Measurements from ENCODE around the gene TUBA4A. TPM values are rescaled to one million over a fixed set of nuclear protein-coding genes. Genes with fewer than 3 reads are reported as not detected.

TUBA4A gene
- total RNA-seq, 1 experiment from 2014 or later: 197 TPM

GRCh38 chr2:219279916-219280516 lies 26.3 kb upstream of the TUBA4A start:
- Histone ChIP-seq H3K4me3 (peak overlapping the region; percentile 68), H3K9me3 (replicated peaks) (no peaks in the 10 kb centered on the region), H3K27me3 (no peaks in the 10 kb centered on the region), H3K36me3 (no peaks in the 10 kb centered on the region), H3K27ac (peak overlapping the region; percentile 42; the same call in 1 of the 2 replicates), H3K4me1 (peaks cover 15% of the 10 kb centered on the region)
- no peak for DNase-seq

- H3K9me3 ChIP-seq (replicated peaks): no peaks in the 10 kb centered on the region
- H3K27ac ChIP-seq: peak within 1 kb of the TSS; percentile 42; the same call in 1 of the 2 replicates
- peak; percentile 97 to 98 for DNase-seq
- peak within 1 kb of the TSS; percentile 68 for H3K4me3 ChIP-seq
- H3K4me1 ChIP-seq: peaks cover 15% of the 10 kb centered on the region
- no peaks in the 10 kb centered on the region for H3K27me3 ChIP-seq
- no peaks in the 10 kb centered on the region for H3K36me3 ChIP-seq
Observed at GRCh38 chr2:219279151-219279915, 25.6 kb upstream of the TUBA4A start, which contains the start of gene DNAJB2. Gene DNAJB2, plus strand, starts transcription at chr2:219279366. Its CDS starts 468 bp downstream, at chr2:219279834.

DNA sequence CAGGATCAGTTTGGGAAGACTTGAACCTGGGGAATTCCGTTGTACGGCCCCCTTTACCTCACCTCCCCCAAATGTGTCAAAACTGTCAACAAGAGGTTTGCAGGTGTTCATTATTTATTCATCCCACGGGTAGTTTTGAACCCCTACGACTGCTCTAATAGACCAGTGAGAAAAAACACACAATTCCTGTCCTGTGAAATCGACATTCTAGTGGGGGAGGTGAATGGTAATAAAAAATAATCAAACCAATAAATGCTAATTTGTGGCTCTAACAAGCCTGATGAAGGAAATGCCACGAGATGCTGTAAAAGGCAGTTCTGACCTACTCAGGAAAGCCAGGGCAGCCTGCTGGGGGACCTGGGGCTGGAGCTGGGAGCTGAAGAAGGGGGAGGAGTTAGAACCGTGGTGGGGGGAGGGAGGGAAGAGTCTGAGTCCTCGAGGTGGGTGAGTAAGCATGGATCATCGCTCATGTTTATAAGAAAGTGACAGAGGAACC lies 25.0 kb upstream of the TUBA4A start:
- Histone ChIP-seq H3K36me3 (no peaks in the 10 kb centered on the region), H3K9me3 (replicated peaks) (no peaks in the 10 kb centered on the region), H3K4me1 (peaks cover 15% of the 10 kb centered on the region), H3K27ac (peak overlapping the region; percentile 42; the same call in 1 of the 2 replicates), H3K27me3 (no peaks in the 10 kb centered on the region), H3K4me3 (peak overlapping the region; percentile 68)
- peak in 1 of 2 experiments; percentile 9 for DNase-seq

DNA sequence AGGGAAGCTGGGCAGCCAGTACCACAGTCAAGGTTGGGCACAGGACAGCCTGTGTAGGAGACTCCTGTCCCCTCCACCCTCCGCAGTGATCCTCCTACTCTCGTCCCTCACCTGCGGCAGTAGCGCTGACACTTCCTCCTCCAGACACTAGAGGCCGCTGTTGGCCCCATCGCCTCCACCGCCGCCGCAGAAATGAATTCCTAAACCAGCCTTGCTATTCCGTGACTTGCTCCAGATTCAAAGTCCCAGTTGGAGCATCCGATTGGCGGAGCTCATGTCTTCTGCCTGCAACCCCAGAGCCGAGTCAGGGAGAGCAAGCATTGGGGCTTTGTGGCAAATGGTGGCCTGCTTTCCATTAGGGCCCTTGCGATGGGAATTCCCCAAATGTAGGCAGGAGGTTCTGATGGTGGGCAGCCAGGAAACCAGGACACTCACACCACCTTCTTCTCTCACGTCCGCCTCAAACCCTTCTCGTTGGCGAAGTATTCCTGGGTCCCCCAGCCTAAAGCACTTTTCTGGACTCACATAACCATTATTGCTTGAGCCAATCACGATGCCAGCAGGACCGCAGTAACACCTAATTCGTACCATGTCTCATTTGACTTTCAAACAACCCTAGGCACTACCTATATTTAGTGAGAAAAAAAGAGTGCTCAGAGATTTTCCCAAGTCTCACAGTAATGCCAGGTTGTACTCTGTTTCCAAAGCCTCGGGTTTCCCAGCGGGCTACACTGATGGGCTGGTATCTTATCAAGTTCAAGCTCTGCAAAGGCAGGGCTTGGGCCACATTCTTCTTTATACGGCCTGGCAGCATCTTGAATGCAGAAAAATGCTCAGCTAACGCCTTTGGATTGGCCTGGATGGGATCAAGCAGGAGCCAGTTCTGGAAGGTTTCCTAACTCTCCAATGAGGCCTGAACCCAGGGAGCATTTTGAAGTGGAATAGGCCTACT lies 24.3 kb upstream of the TUBA4A start:
- Histone ChIP-seq H3K4me3 (peak overlapping the region; percentile 27), H3K9me3 (replicated peaks) (no peaks in the 10 kb centered on the region), H3K27me3 (no peaks in the 10 kb centered on the region), H3K27ac (no peak overlapping the region), H3K4me1 (peaks cover 15% of the 10 kb centered on the region), H3K36me3 (no peaks in the 10 kb centered on the region)
- DNase-seq: peak; percentile 67 to 85

- H3K27me3 ChIP-seq: no peaks in the 10 kb centered on the region
- no peaks in the 10 kb centered on the region for H3K36me3 ChIP-seq
- H3K4me1 ChIP-seq: peaks cover 9% of the 10 kb centered on the region
- H3K27ac ChIP-seq: no peak overlapping the region
- peak; percentile 18 to 28 for DNase-seq
- no peak overlapping the region for H3K4me3 ChIP-seq
- H3K9me3 ChIP-seq (replicated peaks): no peaks in the 10 kb centered on the region
Observed at GRCh38 chr2:219274361-219274921, 20.7 kb upstream of the TUBA4A start.

GRCh38 chr2:219273937-219274336 lies 20.2 kb upstream of the TUBA4A start:
- H3K36me3 ChIP-seq: no peaks in the 10 kb centered on the region
- no peaks in the 10 kb centered on the region for H3K9me3 ChIP-seq (replicated peaks)
- peaks cover 9% of the 10 kb centered on the region for H3K4me1 ChIP-seq
- no peak overlapping the region for H3K4me3 ChIP-seq
- no peak for DNase-seq
- no peaks in the 10 kb centered on the region for H3K27me3 ChIP-seq
- no peak overlapping the region for H3K27ac ChIP-seq

- no peak overlapping the region for H3K27ac ChIP-seq
- H3K4me3 ChIP-seq: no peak overlapping the region
- no peaks in the 10 kb centered on the region for H3K9me3 ChIP-seq (replicated peaks)
- DNase-seq: no peak
- peaks cover 3% of the 10 kb centered on the region for H3K4me1 ChIP-seq
- H3K27me3 ChIP-seq: no peaks in the 10 kb centered on the region
- H3K36me3 ChIP-seq: no peaks in the 10 kb centered on the region
Observed at GRCh38 chr2:219272995-219273394, 19.3 kb upstream of the TUBA4A start.

- Histone ChIP-seq H3K4me1 (no peaks in the 10 kb centered on the region; the same call in none of the 2 replicates), H3K27ac (no peak overlapping the region), H3K36me3 (no peaks in the 10 kb centered on the region), H3K9me3 (replicated peaks) (no peaks in the 10 kb centered on the region), H3K27me3 (no peaks in the 10 kb centered on the region), H3K4me3 (no peak overlapping the region)
- no peak for DNase-seq
Observed at GRCh38 chr2:219272356-219272755, 18.6 kb upstream of the TUBA4A start.

DNA sequence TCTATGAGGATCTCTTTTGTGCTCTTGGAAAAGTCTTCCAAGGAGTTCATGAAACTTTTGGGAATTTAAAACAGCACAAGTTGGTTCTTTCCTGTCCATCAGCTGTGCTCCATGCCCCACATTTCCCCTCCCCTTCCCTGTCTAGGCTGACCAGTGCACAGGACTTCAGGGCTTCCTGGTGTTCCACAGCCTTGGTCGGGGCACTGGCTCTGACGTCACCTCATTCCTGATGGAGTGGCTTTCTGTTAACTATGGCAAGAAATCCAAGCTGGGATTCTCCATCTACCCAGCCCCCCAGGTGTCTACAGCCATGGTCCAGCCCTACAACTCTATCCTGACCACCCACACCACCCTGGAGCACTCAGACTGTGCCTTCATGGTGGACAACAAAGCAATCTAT lies 17.3 kb upstream of the TUBA4A start:
- no peaks in the 10 kb centered on the region for H3K9me3 ChIP-seq (replicated peaks)
- no peak for DNase-seq

GRCh38 chr2:219270055-219270372 lies 16.3 kb upstream of the TUBA4A start:
- Histone ChIP-seq H3K9me3 (replicated peaks) (no peaks in the 10 kb centered on the region), H3K27me3 (no peaks in the 10 kb centered on the region), H3K27ac (no peak overlapping the region), H3K36me3 (no peaks in the 10 kb centered on the region), H3K4me3 (no peak overlapping the region), H3K4me1 (no peaks in the 10 kb centered on the region; the same call in none of the 2 replicates)
- DNase-seq: no peak

More for the DNA sequence above, 17.3 kb upstream of the TUBA4A start:
- Histone ChIP-seq H3K4me1 (no peaks in the 10 kb centered on the region; the same call in none of the 2 replicates), H3K36me3 (no peaks in the 10 kb centered on the region), H3K27me3 (no peaks in the 10 kb centered on the region), H3K27ac (no peak overlapping the region), H3K4me3 (no peak overlapping the region)

GRCh38 chr2:219269362-219270054 lies 15.8 kb upstream of the TUBA4A start:
- Histone ChIP-seq H3K36me3 (no peaks in the 10 kb centered on the region), H3K4me1 (no peaks in the 10 kb centered on the region; the same call in none of the 2 replicates), H3K9me3 (replicated peaks) (no peaks in the 10 kb centered on the region), H3K27ac (no peak overlapping the region), H3K4me3 (no peak overlapping the region), H3K27me3 (no peaks in the 10 kb centered on the region)
- no peak for DNase-seq

DNA sequence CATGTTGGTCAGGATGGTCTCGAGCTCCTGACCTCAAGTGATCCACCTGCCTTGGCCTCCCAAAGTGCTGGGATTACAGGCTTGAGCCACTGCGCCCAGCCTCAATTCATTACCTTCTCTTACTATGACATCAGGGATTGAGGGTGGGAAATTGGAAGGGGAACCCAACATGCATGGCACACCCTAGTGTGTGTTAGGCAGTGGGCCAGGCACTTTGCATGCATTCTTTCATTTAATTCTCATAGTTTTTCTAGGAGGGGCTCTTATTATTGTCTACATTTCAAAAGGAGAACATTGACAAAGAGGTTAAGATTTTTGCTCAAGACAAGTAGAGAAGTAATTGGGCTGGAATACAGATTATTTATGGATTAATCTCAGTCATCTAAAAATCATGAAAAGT lies 14.6 kb upstream of the TUBA4A start:
- H3K36me3 ChIP-seq: no peaks in the 10 kb centered on the region
- H3K27me3 ChIP-seq: no peaks in the 10 kb centered on the region
- no peaks in the 10 kb centered on the region; the same call in 1 of the 2 replicates for H3K4me1 ChIP-seq
- H3K9me3 ChIP-seq (replicated peaks): no peaks in the 10 kb centered on the region
- no peak overlapping the region for H3K27ac ChIP-seq
- no peak for DNase-seq
- H3K4me3 ChIP-seq: no peak overlapping the region

DNA sequence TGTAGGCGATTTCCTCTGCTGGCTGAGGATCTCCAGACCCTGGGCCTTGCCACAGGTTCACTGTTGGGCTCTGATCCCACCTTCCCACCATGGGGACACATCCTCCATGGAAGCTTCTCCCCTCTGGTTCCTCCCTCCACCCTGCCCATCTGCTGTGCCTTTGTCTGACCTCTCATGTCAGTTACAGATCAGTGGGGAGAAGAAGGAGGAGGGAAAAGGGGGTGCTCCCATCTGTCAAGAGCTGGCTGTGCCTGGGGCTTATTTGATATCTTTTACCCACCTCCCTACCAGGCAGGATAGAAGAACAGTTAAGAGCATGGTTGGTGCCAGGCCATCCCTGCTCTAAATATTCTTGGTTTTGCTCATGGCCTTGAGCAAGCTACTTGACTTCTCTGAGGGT lies 13.2 kb upstream of the TUBA4A start:
- H3K36me3 ChIP-seq: no peaks in the 10 kb centered on the region
- no peak overlapping the region for H3K27ac ChIP-seq
- H3K9me3 ChIP-seq (replicated peaks): no peaks in the 10 kb centered on the region
- H3K4me1 ChIP-seq: no peaks in the 10 kb centered on the region
- DNase-seq: no peak
- H3K4me3 ChIP-seq: no peak overlapping the region
- H3K27me3 ChIP-seq: no peaks in the 10 kb centered on the region

DNA sequence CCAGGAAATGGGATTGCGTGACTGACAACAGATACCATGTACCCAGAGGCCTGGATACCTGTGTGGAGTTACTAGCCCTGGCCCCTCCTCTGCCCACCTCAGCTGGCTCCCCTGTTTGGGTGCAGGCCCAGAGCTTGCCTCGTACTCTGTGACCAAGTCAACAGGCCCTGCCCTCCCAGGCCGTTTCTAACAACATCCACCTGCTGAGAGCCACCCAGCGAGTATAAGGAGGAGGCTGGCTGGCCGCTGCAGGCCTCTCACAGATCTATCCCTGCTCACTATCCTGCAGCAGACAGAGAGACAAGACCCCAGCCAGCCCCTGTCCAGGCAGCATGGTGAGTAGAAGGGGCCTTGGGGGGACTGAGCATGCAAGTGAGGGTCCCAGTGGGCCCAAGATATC lies 12.5 kb upstream of the TUBA4A start:
- Histone ChIP-seq H3K27me3 (no peaks in the 10 kb centered on the region), H3K4me1 (peaks cover under 1% of the 10 kb centered on the region; the same call in 1 of the 2 replicates), H3K36me3 (no peaks in the 10 kb centered on the region), H3K4me3 (no peak overlapping the region), H3K9me3 (replicated peaks) (no peaks in the 10 kb centered on the region), H3K27ac (no peak overlapping the region)
- no peak for DNase-seq
